ENCODE data around the gene JAKMIP1. TPM values are rescaled to one million over a fixed set of nuclear protein-coding genes. Genes with fewer than 3 reads are reported as not detected.

Gene JAKMIP1
- total RNA-seq, 1 donor from 2014 or later, result 15.5 TPM

GRCh38 chr4:6205567-6205931 is 5.2 kb upstream of the JAKMIP1 start:
- Mint-ChIP-seq H3K36me3 (ENCODE audit: low read depth) (no peaks in the 10 kb centered on the region), H3K27ac (no peak overlapping the region), H3K27me3 (ENCODE audit: insufficient read depth) (peaks cover 25% of the 10 kb centered on the region), H3K9me3 (no peaks in the 10 kb centered on the region), H3K4me1 (ENCODE audit: low read depth) (peaks cover 10% of the 10 kb centered on the region), H3K4me3 (no peak overlapping the region)
- no peak for DNase-seq (ENCODE audit: low spot score)
- intact Hi-C loops (cut with micrococcal nuclease), result no loop called here

GRCh38 chr4:6204871-6205566 is 4.7 kb upstream of the JAKMIP1 start:
- Mint-ChIP-seq H3K27me3 (ENCODE audit: insufficient read depth) (peaks cover 25% of the 10 kb centered on the region), H3K4me3 (no peak overlapping the region), H3K27ac (no peak overlapping the region), H3K36me3 (ENCODE audit: low read depth) (no peaks in the 10 kb centered on the region), H3K4me1 (ENCODE audit: low read depth) (peaks cover 10% of the 10 kb centered on the region), H3K9me3 (no peaks in the 10 kb centered on the region)
- intact Hi-C loops (cut with micrococcal nuclease), result no loop called here
- no peak for DNase-seq (ENCODE audit: low spot score)

- Mint-ChIP-seq H3K4me1 (ENCODE audit: low read depth) (peaks cover 10% of the 10 kb centered on the region), H3K4me3 (no peak overlapping the region), H3K36me3 (ENCODE audit: low read depth) (no peaks in the 10 kb centered on the region), H3K27ac (no peak overlapping the region), H3K9me3 (no peaks in the 10 kb centered on the region), H3K27me3 (ENCODE audit: insufficient read depth) (peaks cover 23% of the 10 kb centered on the region)
- intact Hi-C loops (cut with micrococcal nuclease), result no loop called here
- no peak for DNase-seq (ENCODE audit: low spot score)
Measured at GRCh38 chr4:6204098-6204497, 3.7 kb upstream of the JAKMIP1 start.

GRCh38 chr4:6201580-6202091 is 1.3 kb upstream of the JAKMIP1 start:
- Mint-ChIP-seq H3K9me3 (no peaks in the 10 kb centered on the region), H3K27ac (peak overlapping the region; percentile 62), H3K27me3 (ENCODE audit: insufficient read depth) (peaks cover 17% of the 10 kb centered on the region), H3K4me1 (ENCODE audit: low read depth) (peaks cover 33% of the 10 kb centered on the region), H3K36me3 (ENCODE audit: low read depth) (peaks cover 5% of the 10 kb centered on the region), H3K4me3 (peak overlapping the region; percentile 73)
- no peak for DNase-seq (ENCODE audit: low spot score)
- intact Hi-C loops (cut with micrococcal nuclease), result no loop called here

- Mint-ChIP-seq H3K27me3 (ENCODE audit: insufficient read depth) (peaks cover 17% of the 10 kb centered on the region), H3K9me3 (no peaks in the 10 kb centered on the region), H3K4me3 (peak overlapping the region; percentile 73), H3K4me1 (ENCODE audit: low read depth) (peaks cover 36% of the 10 kb centered on the region), H3K27ac (peak overlapping the region; percentile 62), H3K36me3 (ENCODE audit: low read depth) (peaks cover 6% of the 10 kb centered on the region)
- intact Hi-C loops (cut with micrococcal nuclease), result no loop called here
- no peak for DNase-seq (ENCODE audit: low spot score)
Measured at GRCh38 chr4:6200922-6201362, 593 bp upstream of the JAKMIP1 start.

- intact Hi-C loops (cut with micrococcal nuclease), result loop anchor here (1.0 to 5.0 kb wide), 2 partner anchors 65 to 68 kb away; partner anchors contain the start of gene WFS1
- Mint-ChIP-seq H3K4me3 (peak overlapping the region; percentile 87), H3K9me3 (no peaks in the 10 kb centered on the region), H3K36me3 (ENCODE audit: low read depth) (peaks cover 11% of the 10 kb centered on the region), H3K27me3 (ENCODE audit: insufficient read depth) (peaks cover 17% of the 10 kb centered on the region), H3K4me1 (ENCODE audit: low read depth) (peaks cover 42% of the 10 kb centered on the region), H3K27ac (peak overlapping the region; percentile 83)
- no peak for DNase-seq (ENCODE audit: low spot score)
Measured at GRCh38 chr4:6199422-6199921, 877 bp downstream of the JAKMIP1 start.

- no peak for DNase-seq (ENCODE audit: low spot score)
- intact Hi-C loops (cut with micrococcal nuclease), result loop anchor here (1.0 to 5.0 kb wide), 4 partner anchors 10 to 68 kb away; partner anchors contain the start of gene WFS1
Measured at GRCh38 chr4:6198768-6199421, 1.5 kb downstream of the JAKMIP1 start.

GRCh38 chr4:6198278-6198677 is 2.1 kb downstream of the JAKMIP1 start:
- H3K27ac Mint-ChIP-seq, result peak overlapping the region; percentile 83

More at GRCh38 chr4:6198768-6199421, 1.5 kb downstream of the JAKMIP1 start:
- Mint-ChIP-seq H3K27me3 (ENCODE audit: insufficient read depth) (peaks cover 12% of the 10 kb centered on the region), H3K36me3 (ENCODE audit: low read depth) (peaks cover 12% of the 10 kb centered on the region), H3K9me3 (no peaks in the 10 kb centered on the region), H3K4me1 (ENCODE audit: low read depth) (peaks cover 46% of the 10 kb centered on the region), H3K27ac (peak overlapping the region; percentile 83), H3K4me3 (peak overlapping the region; percentile 87)

GRCh38 chr4:6197433-6198174 is 2.7 kb downstream of the JAKMIP1 start:
- peak overlapping the region; percentile 87 for H3K4me3 Mint-ChIP-seq
- no peak for DNase-seq (ENCODE audit: low spot score)
- no peaks in the 10 kb centered on the region for H3K9me3 Mint-ChIP-seq
- intact Hi-C loops (cut with micrococcal nuclease), result loop anchor here (1.0 to 5.0 kb wide), 3 partner anchors 8 to 70 kb away; partner anchors contain the start of gene WFS1
- peak overlapping the region; percentile 83 for H3K27ac Mint-ChIP-seq
- H3K36me3 Mint-ChIP-seq (ENCODE audit: low read depth), result peaks cover 20% of the 10 kb centered on the region
- H3K4me1 Mint-ChIP-seq (ENCODE audit: low read depth), result peaks cover 56% of the 10 kb centered on the region
- peaks cover 5% of the 10 kb centered on the region for H3K27me3 Mint-ChIP-seq (ENCODE audit: insufficient read depth)

More at GRCh38 chr4:6198278-6198677, 2.1 kb downstream of the JAKMIP1 start:
- H3K27me3 Mint-ChIP-seq (ENCODE audit: insufficient read depth), result peaks cover 9% of the 10 kb centered on the region
- H3K9me3 Mint-ChIP-seq, result no peaks in the 10 kb centered on the region
- intact Hi-C loops (cut with micrococcal nuclease), result loop anchor here (1.0 to 5.0 kb wide), 3 partner anchors 9 to 69 kb away; partner anchors contain the start of gene WFS1
- H3K4me3 Mint-ChIP-seq, result peak overlapping the region; percentile 87
- no peak for DNase-seq (ENCODE audit: low spot score)
- H3K4me1 Mint-ChIP-seq (ENCODE audit: low read depth), result peaks cover 49% of the 10 kb centered on the region
- H3K36me3 Mint-ChIP-seq (ENCODE audit: low read depth), result peaks cover 16% of the 10 kb centered on the region

- peaks cover 5% of the 10 kb centered on the region for H3K27me3 Mint-ChIP-seq (ENCODE audit: insufficient read depth)
- no peaks in the 10 kb centered on the region for H3K9me3 Mint-ChIP-seq
- intact Hi-C loops (cut with micrococcal nuclease), result loop anchor here (5.0 kb wide), 1 partner anchor 70 kb away; the partner anchor contains the start of gene WFS1
- H3K27ac Mint-ChIP-seq, result no peak overlapping the region
- peaks cover 61% of the 10 kb centered on the region for H3K4me1 Mint-ChIP-seq (ENCODE audit: low read depth)
- no peak overlapping the region for H3K4me3 Mint-ChIP-seq
- DNase-seq (ENCODE audit: low spot score), result no peak
- H3K36me3 Mint-ChIP-seq (ENCODE audit: low read depth), result peaks cover 25% of the 10 kb centered on the region
Measured at GRCh38 chr4:6196871-6197270, 3.5 kb downstream of the JAKMIP1 start.

- H3K27me3 Mint-ChIP-seq (ENCODE audit: insufficient read depth), result peaks cover 2% of the 10 kb centered on the region
- peak overlapping the region; percentile 8 for H3K27ac Mint-ChIP-seq
- DNase-seq (ENCODE audit: low spot score), result no peak
- intact Hi-C loops (cut with micrococcal nuclease), result loop anchor here (5.0 kb wide), 1 partner anchor 71 kb away; the partner anchor contains the start of gene WFS1
- H3K9me3 Mint-ChIP-seq, result no peaks in the 10 kb centered on the region
- H3K4me1 Mint-ChIP-seq (ENCODE audit: low read depth), result peaks cover 59% of the 10 kb centered on the region
- H3K36me3 Mint-ChIP-seq (ENCODE audit: low read depth), result peaks cover 25% of the 10 kb centered on the region
- no peak overlapping the region for H3K4me3 Mint-ChIP-seq
Measured at GRCh38 chr4:6196324-6196723, 4.0 kb downstream of the JAKMIP1 start.

GRCh38 chr4:6195602-6196319 is 4.6 kb downstream of the JAKMIP1 start:
- Mint-ChIP-seq H3K4me1 (ENCODE audit: low read depth) (peaks cover 59% of the 10 kb centered on the region), H3K36me3 (ENCODE audit: low read depth) (peaks cover 25% of the 10 kb centered on the region), H3K9me3 (no peaks in the 10 kb centered on the region), H3K27ac (peak overlapping the region; percentile 63), H3K4me3 (peak overlapping the region; percentile 5), H3K27me3 (ENCODE audit: insufficient read depth) (peaks cover 2% of the 10 kb centered on the region)
- DNase-seq (ENCODE audit: low spot score), result no peak
- intact Hi-C loops (cut with micrococcal nuclease), result loop anchor here (5.0 kb wide), 1 partner anchor 72 kb away; the partner anchor contains the start of gene WFS1
